ENCODE data around the gene ADH7.
"Not testable (repeated sequence)": the region's sequence is repeated elsewhere in the genome, so short reads cannot be mapped to it uniquely, and the experiment has no call there.

ADH7 gene

DNA sequence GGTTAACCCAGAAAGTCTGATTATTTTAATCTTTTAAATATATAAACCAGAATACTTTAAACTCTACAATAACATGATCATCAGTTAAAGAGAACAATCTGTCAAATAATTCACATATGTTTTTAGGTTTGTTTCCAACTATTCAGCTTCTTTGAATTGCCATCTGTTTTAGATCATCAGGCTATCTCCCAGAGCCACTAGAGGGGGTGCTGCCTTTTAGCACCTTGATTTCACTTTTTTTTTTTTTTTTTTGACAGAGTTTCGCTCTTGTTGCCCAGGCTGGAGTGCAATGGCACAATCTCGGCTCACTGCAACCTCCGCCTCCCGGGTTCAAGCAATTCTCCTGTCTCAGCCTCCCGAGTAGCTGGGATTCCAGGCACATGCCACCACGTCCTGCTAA lies 57.8 kb downstream of the ADH7 start:
- DNase-seq: not testable (repeated sequence)

DNA sequence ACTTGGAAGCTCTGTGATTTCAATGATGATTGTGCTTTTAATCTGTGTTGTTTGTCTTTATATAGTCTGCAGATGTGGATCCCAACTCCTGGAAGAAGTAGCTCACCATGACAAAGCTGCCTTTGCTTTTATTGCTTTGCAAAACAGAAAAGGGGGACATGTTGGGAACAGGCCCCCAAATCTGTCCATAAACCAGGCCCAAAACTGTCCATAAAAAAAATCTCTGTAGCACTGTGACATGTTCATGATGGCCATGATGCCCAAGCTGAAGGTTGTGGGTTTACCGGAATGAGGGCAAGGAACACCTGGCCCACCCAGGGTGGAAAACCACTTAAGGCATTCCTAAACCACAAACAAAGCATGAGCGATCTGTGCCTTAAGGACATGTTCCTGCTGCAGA lies 62.7 kb downstream of the ADH7 start:
- not testable (repeated sequence) for DNase-seq

DNA sequence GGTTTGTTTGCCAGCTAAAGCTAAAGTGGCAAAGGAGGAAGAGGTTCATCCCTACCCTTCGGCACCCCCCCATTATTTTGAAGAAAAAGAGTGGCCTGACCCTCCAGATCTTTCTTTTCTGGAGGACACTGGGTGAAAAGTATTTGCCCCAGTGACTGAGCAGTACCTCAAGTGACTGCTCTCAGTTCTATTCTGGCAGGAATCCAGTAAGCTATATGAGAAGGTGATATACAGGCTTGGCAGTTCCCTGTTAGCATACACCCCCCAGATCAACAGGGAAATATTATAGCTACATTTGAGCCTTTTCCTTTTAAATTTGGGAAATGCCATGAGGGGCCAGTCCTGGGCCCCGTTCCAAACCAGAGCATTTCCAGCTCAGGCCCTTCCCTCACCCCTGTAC lies 67.3 kb downstream of the ADH7 start:
- not testable (repeated sequence) for DNase-seq

DNA sequence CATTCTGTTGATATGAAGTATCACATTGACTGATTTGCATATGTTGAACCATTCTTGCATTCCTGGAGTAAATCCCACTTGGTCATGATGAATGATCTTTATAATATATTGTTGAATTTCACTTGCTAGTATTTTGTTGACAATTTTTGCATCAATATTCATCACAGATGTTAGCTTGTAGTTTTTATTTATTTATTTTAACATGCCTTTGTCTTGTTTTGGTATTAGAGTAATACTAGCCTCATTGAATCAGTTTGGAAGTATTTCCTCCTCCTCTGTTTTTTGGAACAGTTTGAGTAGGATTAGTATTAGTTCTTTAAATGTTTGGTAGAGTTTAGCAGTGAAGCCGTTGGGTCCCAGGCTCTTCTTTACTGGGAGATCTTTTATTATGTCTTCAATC lies 68.7 kb downstream of the ADH7 start:
- DNase-seq: no peak

DNA sequence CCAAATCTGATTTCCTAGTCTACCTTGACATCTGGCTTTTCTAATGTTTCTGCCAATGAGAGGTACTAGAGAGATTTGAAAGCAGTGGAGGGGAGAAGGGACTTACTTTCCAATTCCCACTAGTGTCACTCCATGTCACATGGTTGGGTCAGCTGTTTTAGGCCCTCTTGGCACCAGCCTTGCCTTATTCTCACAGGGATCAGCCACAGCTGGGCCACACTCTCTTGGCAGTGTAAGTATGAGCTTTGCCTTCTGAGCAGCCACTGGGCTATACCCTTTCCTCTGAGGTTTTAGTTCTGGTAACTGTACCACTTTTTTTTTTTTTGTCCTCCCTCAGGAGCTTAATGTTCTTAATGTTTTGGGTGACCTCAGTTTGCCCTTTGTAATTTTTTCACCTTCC lies 72.4 kb downstream of the ADH7 start:
- DNase-seq: no peak
